ENCODE data around the gene ZDHHC1. TPM values are rescaled to one million over a fixed set of nuclear protein-coding genes. Genes with fewer than 3 reads are reported as not detected.
"Not testable (repeated sequence)": the region's sequence is repeated elsewhere in the genome, so short reads cannot be mapped to it uniquely, and the experiment has no call there.

The ZDHHC1 gene
- total RNA-seq, 1 experiment from 2014 or later: 4.1 TPM

GRCh38 chr16:67364600-67365235 lies 51.6 kb downstream of the ZDHHC1 start:
- DNase-seq (ENCODE audit: low read depth): no peak

- no peak for DNase-seq (ENCODE audit: low read depth)
Observed at GRCh38 chr16:67361038-67361437, 55.2 kb downstream of the ZDHHC1 start.

- DNase-seq (ENCODE audit: low read depth): not testable (repeated sequence)
Observed at GRCh38 chr16:67359540-67360269, 56.6 kb downstream of the ZDHHC1 start.

DNA sequence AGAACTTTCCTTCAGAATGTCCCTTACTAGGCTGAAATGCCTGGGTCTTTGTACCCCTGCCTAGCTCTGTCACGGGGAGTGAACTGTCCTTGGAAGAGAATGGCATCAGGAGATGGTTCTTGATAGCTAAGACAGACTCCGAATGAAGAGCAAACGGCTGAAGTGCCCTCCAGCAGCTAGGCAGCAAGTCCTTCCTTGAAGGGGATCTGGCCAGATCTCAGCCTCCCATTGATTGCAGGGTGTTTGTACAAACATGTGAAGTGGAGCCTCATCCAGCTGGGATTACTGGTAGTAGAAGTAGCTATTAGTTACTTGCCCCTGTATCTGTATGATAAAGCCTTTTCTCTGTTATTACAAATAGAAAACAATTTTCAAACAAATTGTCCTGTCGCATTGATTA lies 58.7 kb downstream of the ZDHHC1 start:
- no peak for DNase-seq (ENCODE audit: low read depth)

DNA sequence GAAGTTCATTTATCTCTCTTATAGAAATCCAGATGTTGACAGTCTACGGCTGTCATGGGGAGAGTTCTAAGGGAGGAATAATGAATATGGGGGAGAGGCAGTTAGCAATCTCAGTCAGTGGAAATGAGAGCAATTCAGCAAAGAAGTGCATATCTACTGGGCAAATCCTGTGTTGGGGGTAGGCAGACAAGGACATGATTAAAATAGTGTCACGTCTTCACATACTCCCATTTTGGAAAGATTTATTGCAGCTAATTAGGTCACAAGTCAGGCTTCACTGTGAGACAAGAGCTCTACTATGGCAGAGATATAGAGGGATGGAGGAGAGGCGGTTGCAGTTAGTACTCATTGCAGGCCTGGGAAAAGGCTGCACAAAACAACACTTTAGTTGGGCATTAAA lies 59.9 kb downstream of the ZDHHC1 start:
- no peak for DNase-seq (ENCODE audit: low read depth)

DNA sequence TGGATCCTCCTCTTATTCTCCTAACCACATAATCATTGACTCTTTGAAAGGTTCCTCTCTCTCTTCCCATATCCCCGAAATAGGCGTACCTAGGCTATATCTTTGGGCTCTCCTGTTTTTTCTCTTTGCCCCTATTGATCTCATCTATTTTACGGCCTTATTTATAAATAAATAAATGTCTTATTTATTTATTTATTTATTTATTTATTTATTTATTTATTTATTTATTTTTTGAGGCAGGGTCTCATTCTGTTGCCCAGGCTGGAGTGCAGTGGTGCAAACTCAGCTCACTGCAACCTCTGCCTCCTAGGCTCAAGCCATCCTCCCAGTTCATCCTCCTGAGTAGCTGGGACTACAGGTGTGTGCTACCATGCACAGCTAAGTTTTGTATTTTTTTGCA lies 63.8 kb downstream of the ZDHHC1 start:
- DNase-seq (ENCODE audit: low read depth): not testable (repeated sequence)

DNA sequence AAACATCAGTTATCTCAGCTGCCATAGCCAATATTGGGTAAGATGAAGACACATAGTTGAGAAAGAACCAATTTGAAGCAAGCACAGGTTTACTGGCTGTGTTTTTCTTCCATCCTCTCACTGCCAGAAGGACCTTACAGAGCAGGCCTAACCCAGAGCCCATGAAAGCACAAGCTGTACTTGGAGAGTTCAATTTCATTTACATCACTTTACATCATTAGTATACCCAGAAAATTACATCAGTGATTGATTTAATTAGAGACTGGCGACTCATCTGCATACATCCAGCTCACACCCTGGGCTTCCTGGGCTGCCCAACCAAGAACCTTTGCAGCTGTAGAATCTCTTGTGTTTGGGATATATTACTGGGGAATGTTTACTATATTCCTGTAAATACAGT lies 66.0 kb downstream of the ZDHHC1 start:
- no peak for DNase-seq (ENCODE audit: low read depth)

- DNase-seq (ENCODE audit: low read depth): peak; percentile 37
Observed at GRCh38 chr16:67349172-67349571, 67.1 kb downstream of the ZDHHC1 start.

GRCh38 chr16:67346341-67346740 lies 69.9 kb downstream of the ZDHHC1 start:
- no peak for DNase-seq (ENCODE audit: low read depth)

DNA sequence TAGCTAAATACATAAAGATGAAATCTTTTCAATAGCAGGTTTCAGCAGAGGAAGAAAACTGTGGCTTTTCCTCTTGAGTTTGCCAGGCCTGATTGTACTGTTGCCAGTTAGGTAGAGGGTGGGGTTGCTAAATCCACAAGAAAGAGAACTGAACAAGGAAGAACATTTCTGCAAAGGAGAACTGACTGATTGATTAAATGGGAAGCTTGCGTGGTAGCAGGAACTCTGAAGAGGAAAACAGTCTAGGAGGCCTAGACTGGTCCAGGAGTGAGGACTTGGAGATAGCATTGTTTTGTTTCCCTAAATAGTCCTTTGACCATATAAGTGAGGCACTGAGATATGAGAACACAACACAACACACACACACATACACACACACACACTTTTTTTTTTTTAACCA lies 70.9 kb downstream of the ZDHHC1 start:
- DNase-seq (ENCODE audit: low read depth): no peak

Small RNAs within 50 kb of the gene (small RNA-seq; reads per million reads assigned to genes)
- not detected for gene RNU1-123P

Other genes with a start within 250 kb of the ZDHHC1 start
- 18.4 and 22.8 TPM in 2 replicates for gene NOL3, start 245.9 kb downstream of the ZDHHC1 start, total RNA-seq (2014; rRNA removed; shearing (Covaris generic))
- gene MATCAP1, start 232.5 kb downstream of the ZDHHC1 start, total RNA-seq (2014; rRNA removed; shearing (Covaris generic)): 7.0 and 11.6 TPM in 2 replicates
- 1.1 and 1.6 TPM in 2 replicates for gene EXOC3L1, start 226.3 kb downstream of the ZDHHC1 start, total RNA-seq (2014; rRNA removed; shearing (Covaris generic))
- 201 and 230 TPM in 2 replicates for gene E2F4, start 224.3 kb downstream of the ZDHHC1 start, total RNA-seq (2014; rRNA removed; shearing (Covaris generic))
- 2.6 and 3.0 TPM in 2 replicates for gene ELMO3, start 217.3 kb downstream of the ZDHHC1 start, total RNA-seq (2014; rRNA removed; shearing (Covaris generic))
- 39.4 and 50.3 TPM in 2 replicates for gene TMEM208, start 189.3 kb downstream of the ZDHHC1 start, total RNA-seq (2014; rRNA removed; shearing (Covaris generic))
- 54.8 and 65.1 TPM in 2 replicates for gene FHOD1, start 169.0 kb downstream of the ZDHHC1 start, total RNA-seq (2014; rRNA removed; shearing (Covaris generic))
- 0.57 and 1.9 TPM in 2 replicates for gene SLC9A5, start 167.5 kb downstream of the ZDHHC1 start, total RNA-seq (2014; rRNA removed; shearing (Covaris generic))
- gene PLEKHG4, start 136.9 kb downstream of the ZDHHC1 start, total RNA-seq (2014; rRNA removed; shearing (Covaris generic)): 1.8 and 3.7 TPM in 2 replicates
- not detected in 2 replicates for gene KCTD19, start 89.7 kb downstream of the ZDHHC1 start, total RNA-seq (2014; rRNA removed; shearing (Covaris generic))
- not detected in 2 replicates for gene LRRC36, start 89.7 kb downstream of the ZDHHC1 start, total RNA-seq (2014; rRNA removed; shearing (Covaris generic))
- not detected in 2 replicates for gene TPPP3, start 23.0 kb downstream of the ZDHHC1 start, total RNA-seq (2014; rRNA removed; shearing (Covaris generic))
- gene HSD11B2, start 14.6 kb upstream of the ZDHHC1 start, total RNA-seq (2014; rRNA removed; shearing (Covaris generic)): 0.94 and 1.0 TPM in 2 replicates
- 89.7 and 108 TPM in 2 replicates for gene ATP6V0D1, start 64.7 kb upstream of the ZDHHC1 start, total RNA-seq (2014; rRNA removed; shearing (Covaris generic))
- gene AGRP, start 67.1 kb upstream of the ZDHHC1 start, total RNA-seq (2014; rRNA removed; shearing (Covaris generic)): not detected in 2 replicates
- gene RIPOR1, start 112.4 kb upstream of the ZDHHC1 start, total RNA-seq (2014; rRNA removed; shearing (Covaris generic)): 17.2 and 18.2 TPM in 2 replicates
- 44.4 and 53.8 TPM in 2 replicates for gene CTCF, start 146.0 kb upstream of the ZDHHC1 start, total RNA-seq (2014; rRNA removed; shearing (Covaris generic))
- 4.3 and 12.0 TPM in 2 replicates for gene CARMIL2, start 228.7 kb upstream of the ZDHHC1 start, total RNA-seq (2014; rRNA removed; shearing (Covaris generic))
- gene ACD, start 243.8 kb upstream of the ZDHHC1 start, total RNA-seq (2014; rRNA removed; shearing (Covaris generic)): 39.8 and 47.9 TPM in 2 replicates
- gene PARD6A, start 244.5 kb upstream of the ZDHHC1 start, total RNA-seq (2014; rRNA removed; shearing (Covaris generic)): 2.8 and 3.8 TPM in 2 replicates

Data from HT1080 (cell line).